DMS79 treated with DMSO at 0.1 percent for 48 hours (cell line): ENCODE results near the gene IQCK.

Source experiments
- DNase-seq: peaks from one replicate; lab custom pipeline; 2025; lab: John Stamatoyannopoulos, UW

IQCK gene

DNA sequence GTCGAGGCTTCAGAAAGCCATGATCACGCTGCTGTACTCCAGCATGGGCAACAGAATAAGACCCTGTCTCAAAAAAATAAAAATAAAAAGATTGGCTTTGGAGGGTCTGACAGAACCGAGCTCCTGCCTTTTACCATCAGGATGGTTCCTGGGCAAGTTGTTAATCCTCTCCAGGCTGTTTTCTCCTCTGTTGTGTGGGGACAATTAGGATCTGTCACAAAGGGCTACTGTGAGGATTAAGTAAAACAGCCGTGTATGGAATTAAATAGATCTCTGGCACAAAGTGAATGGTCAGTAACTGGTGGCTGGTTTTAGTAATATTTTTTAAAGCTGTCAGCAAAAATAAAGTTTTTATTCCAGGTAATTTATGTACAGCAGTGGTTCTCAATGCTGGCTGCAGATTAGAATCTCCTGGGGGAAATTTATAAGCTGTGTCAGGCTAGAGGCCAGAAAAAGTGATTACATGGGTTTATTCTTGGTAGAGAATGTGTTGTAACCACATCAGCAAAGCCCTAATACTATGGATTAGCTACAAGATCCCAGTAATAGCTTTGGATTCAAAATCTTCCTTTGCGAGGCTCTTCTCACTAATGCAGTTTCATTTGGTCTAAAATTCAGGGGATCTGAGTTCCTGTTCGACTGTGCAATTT is 119.4 kb downstream of the IQCK start:
- no peak for DNase-seq

DNA sequence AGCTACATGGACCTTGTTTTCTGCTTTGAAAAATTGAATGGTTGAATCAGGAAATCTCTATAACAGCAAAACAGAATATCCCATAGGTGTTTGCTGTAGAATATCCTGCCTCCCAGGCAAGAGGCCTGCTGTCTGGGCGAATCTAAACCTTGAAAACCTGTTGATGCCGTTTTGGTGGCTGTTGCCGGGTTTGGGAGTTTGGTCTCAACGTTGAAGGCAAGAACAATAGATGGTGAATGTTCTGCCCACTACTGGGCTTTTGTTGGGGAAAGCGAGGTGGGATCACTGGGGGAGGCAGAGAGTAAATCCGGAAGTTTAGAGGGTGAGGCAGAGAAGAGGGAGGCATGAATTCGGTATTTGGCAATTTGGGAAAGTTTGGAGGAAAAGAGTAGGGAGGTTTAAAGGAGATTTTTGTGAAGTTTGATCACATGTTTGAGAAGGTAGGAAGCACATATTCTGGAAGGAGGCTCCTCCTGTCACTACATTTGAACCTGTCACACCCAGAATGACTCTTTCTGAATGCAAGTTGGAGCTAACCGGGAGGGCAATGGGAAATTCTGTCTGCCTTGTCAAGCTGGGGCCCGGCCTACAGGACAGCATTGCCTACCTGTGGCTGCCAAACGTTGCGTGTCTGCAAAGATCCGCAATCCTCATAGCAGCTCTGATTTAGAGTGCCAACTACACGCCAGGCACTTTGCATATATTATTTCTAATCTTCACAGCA is 120.1 kb downstream of the IQCK start:
- DNase-seq: no peak

DNA sequence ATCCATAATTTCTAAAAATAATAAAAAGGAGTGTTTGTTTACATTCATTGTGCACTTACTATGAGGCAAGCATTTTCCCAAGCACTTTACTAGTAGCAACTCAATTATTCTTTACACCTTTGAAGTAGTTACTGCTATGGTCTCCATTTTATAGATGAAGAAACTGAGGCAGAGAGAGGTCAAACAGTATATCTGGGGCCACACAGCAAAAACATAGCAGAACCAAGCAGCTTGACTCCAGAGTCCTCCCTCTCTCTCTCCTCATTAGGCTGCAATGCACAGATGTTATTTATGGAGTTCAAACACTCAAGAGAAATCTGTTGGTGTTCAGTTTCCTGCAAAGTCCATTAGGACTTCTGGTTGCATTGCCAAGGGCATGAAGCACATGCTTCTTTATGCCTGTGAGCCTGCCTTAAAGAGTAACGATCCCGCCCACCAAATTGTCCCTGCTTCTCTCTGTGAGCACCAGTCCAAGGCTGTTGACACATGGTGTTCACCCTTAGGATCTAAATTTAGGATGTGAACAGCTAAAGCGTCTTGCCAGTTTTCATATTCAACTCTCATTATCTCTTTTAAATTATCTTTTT is 122.5 kb downstream of the IQCK start:
- DNase-seq: peak; percentile 14

DNA sequence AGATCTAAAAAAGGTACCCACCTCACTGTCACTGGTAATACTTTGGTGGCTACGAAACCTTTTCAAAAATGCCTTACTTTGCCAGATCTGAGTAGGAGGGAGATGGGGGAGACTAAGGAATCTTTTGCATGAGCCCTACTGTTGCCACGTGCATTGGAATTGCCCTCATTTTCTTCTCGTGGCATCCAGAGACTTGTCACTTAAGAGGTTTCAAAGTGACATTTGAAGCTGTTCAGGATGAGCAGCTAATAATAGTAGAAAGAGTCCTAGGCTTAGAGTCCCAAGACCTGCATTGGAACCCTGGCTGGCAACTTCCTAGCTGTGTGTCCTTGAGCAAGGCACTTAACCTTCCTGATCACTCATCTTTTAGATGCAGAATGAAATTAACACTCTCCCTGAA is 123.1 kb downstream of the IQCK start:
- DNase-seq: no peak

DNA sequence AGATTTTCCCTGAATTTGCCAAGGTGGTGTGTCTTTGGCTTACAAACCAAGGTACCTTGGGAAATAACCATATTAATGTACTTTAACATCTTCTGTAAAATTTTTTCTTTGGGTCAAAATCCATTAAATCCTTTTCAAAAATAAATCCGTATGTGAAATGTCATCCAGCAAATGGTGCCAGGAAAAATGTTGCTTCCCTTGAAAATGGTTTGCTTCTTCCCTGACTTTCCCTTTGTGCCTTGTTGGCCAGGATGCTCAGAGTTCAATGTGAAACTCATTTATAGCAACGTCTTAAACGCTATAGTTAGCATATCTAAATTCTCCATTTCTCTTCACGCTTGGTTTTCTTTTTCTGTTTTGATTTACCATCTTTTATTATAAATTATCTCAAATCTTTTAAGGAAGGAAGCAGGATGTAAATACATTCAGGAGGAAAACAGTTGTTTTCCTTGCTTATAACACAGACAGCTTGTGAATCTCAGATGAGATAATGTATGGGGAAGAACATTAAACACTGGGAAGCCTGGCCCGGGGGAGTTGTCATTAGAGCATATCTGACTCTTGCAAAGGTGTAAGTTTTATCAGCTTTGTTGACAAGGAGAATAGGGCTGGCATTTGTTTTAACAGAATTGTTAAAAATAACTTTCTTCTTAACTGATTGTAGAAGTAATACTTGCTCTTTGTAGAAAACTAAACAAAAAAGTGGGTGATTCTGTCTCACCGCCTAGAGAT is 124.5 kb downstream of the IQCK start:
- DNase-seq: no peak

GRCh38 chr16:19843371-19843770 is 125.3 kb downstream of the IQCK start:
- no peak for DNase-seq

DNA sequence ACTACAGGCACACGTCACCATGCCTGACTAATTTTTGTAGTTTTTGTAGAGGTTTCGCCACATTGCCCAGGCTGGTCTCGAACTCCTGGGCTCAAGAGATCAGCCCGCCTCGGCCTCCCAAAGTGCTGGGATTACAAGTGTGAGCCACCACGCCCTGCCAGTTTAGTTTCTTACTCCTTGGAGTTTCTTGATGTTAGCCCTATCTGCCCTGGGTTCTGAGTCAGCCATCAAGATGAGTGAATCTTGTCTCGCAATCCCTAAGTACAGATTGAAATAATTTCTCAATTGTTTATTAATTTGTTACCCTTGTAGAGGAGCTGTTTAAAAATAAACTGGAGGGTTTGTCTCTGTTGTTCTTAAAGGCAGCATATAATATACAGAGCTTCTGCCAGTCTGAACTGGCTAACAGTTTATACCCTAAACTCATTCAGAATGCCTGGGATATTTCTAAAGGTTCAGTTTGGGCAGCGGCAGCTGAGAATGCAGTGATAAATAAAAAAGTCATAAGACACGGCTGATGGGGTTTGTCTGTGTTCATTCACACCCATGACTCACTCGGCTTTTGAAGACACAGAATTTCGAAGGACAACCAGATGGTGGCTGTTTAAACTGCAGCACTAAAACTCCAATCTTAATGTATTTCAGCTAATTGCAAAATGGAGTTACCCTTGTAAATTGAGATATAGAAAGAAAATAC is 127.0 kb downstream of the IQCK start:
- DNase-seq: no peak

DNA sequence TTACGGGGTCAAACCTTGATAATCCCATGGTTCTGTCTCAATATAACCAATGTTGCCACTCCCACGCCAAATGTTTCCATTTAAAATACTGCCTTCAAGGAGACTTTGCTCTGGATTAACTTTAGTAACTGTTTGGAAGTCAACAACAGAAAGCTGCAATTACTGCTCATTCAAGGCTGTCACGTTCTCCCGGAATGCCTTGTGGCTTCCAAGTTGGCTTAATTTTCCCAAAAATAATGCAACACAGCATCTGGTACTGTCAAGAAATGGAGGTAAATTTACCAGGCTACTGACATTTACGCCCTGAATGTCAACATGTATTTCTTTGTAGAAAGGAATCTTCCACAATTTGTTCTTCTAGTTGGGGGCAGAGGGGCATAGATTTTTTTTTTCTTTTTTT is 128.4 kb downstream of the IQCK start:
- DNase-seq: no peak

DNA sequence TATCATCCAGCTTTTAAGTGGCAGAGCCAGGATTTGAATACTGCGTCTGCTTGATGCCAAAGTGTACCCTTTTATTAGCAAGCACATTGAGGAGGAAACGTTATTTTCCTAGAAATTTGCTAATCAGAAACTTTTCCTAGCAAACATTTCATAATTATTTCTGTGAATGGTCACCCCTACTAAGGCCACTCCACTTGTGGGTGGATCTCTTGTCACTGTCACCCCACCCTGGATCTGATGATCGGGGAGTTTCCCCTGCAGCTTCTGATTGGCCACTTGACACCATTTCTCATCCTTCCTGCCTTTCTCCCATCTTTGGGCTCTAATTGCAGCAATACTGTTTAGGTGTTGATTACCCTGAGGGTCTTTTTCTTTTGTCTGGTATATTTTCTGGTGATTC is 130.7 kb downstream of the IQCK start:
- no peak for DNase-seq

GRCh38 chr16:19850131-19850817 is 132.2 kb downstream of the IQCK start:
- peak; percentile 22 for DNase-seq

- DNase-seq: no peak
Observed at GRCh38 chr16:19851476-19851875, 133.4 kb downstream of the IQCK start.

- DNase-seq: no peak
Observed at GRCh38 chr16:19853132-19853741, 135.2 kb downstream of the IQCK start.

DNA sequence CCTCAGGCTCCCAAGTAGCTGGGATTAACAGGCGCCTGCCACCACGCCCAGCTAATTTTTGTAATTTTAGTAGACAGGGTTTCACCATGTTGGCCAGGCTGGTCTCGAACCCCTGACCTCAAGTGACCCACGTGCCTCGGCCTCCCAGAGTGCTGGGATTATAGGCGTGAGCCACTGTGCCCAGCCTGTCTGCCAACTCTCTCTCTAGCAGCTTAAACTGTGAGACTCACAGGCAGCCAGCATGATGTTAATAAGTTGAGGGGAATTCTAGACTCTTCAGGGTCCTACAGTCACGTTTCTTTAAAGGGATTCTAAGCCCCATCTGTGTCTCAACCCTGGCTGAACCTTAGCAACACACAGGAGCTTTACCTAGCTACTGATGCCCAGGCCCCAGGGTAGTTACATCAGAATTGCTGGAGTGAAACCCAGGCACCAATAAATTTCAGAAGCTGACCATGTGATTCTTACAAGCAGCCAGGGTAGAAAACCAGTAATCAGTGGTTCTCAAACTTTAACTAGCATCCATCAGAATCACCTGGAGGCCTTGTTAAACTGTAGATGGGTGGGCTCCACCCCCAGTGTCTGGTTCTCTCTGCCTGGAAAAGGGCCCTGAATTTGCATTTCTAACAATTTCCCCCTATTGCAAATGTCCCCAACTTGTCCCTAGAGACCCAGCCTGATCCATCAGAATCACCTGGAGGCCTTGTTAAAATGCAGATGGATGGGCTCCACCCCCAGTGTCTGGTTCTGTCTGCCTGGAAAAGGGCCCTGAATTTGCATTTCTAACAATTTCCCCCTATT is 135.9 kb downstream of the IQCK start:
- no peak for DNase-seq

DNA sequence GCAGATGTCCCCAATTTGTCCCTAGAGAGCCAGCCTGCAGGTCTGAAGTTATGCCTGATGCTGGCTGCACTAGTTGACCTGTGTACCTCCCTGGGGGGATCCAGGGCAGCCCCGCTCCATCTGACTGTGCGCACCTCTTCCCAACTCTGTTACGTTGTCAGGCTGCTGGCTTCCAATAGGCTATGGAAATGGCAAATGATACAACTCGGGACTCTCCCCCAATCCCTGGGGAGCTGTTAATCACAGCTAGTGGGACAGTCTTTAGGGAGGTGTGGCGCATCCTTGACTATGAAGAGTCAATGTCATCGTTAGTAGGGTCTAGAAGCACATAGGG is 136.4 kb downstream of the IQCK start:
- no peak for DNase-seq

DNA sequence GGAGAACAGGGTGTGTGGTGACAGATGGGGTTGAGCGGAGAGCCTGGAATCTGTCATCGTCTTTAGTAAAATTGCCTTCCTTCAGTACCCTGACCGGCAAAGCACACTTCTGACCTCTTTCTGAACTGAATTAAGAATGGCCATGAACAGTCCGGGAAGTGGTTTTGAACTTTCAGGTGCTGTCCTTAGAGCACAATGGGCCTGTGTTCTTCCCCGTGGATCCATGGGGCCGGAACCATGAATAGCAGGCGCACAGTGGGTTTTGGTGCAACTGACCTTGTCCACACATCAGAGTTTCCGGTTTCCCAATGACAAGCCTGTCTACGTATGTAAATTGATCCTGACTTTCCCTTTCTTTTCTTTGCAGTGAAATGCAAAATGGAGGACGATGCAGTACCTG is 138.0 kb downstream of the IQCK start:
- no peak for DNase-seq

DNA sequence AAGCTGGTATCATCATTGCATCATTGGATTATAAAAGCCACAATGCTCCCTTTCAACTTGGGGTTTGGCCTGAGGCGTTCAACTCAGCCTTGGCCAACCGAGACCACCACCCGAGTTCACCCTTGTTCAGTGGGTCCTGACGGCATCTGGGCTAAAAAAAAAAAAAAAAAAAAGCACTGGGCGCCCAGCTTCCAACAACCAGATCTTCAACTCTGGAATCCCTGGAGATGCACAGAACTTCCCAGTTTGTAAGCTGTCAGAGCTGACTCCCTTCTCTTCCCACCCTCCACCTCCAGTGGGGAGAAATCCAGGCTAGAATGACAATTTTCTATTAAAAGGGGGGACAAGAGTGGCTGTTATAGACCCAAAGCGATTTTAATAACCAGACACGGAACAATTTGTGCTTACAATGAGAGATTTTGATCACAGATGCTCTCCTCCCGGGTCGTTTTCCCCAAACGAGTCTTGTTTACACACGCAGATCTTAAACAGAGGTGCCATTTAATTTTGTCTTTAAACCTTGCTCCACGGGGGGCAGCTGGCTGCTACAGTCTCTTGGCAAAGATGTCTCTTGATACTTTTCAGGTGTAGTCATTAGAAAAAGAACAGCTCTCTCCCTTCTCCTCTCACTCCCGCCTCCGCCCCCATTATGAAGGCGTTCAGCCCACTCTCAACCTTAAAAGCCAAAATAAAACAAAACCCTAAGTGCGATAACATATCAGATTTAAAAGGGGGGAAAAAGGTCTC is 139.7 kb downstream of the IQCK start:
- peak; percentile 9 for DNase-seq

DNA sequence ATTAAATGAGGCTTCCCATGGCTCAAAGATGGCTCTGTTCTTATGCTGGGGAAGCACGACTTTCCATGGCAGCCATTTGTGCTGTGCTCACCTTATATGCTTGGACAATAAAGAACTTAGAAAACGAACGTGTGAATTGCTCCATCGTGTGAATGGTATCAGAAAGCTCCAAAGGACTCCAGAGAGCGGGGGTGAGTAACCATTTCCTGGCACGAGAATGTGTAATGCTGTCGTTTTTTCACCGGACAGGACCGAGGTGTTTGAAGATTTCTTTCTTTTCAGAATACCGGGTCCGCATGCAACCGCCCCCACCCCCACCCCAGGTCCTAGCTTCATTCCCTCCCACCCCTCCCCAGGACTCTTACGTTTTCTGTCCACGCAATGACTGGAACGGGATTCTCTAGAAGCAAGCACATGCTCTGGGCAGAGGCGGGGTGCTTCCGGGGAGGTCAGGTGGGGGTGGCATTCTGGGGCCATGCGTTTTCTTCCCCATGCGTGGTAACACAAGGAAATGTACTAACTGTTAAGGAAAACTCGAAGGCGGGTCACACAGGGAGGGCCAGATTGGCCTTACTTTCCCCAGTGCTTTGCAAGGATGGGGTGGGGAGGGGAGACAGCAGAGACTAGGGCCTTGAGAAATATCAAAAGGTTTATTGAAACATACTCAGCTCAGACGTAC is 140.4 kb downstream of the IQCK start:
- no peak for DNase-seq

- DNase-seq: no peak
Observed at GRCh38 chr16:19859166-19859565, 141.1 kb downstream of the IQCK start.

- DNase-seq: no peak
Observed at GRCh38 chr16:19859603-19860002, 141.5 kb downstream of the IQCK start.
